Mucosa of descending colon (tissue), 3 donors: ENCODE measurements around the gene STX2. TPM values are rescaled to one million over a fixed set of nuclear protein-coding genes. Genes with fewer than 3 reads are reported as not detected.
"Not testable (repeated sequence)": the region's sequence is repeated elsewhere in the genome, so short reads cannot be mapped to it uniquely, and the experiment has no call there.

ENCODE experiments used
- ATAC-seq: fragments of 200-7000 bp; cut with Tn5 transposase; one replicate; pipeline ENCODE4 v1.9.1; 2020; ENCODE audit warnings: mild to moderate bottlenecking, moderate library complexity
- DNase-seq, 3 donors: peaks; one replicate each; pipeline ENCODE4 v3.0.0-alpha.2; 2020
- H3K36me3 ChIP-seq: fragments of 200-600 bp; one replicate; pipeline ENCODE4 v1.8.0; 2021; ENCODE audit warnings: low read depth, mild to moderate bottlenecking
- H3K4me1 ChIP-seq: fragments of 200-600 bp; one replicate; pipeline ENCODE4 v1.8.0; 2021; ENCODE audit warnings: low read depth, mild to moderate bottlenecking
- H3K4me3 ChIP-seq: fragments of 200-600 bp; one replicate; pipeline ENCODE4 v1.8.0; 2021; ENCODE audit warnings: mild to moderate bottlenecking
- H3K9me3 ChIP-seq: fragments of 200-600 bp; one replicate; pipeline ENCODE4 v1.8.0; 2021; ENCODE audit warnings: mild to moderate bottlenecking
- CTCF ChIP-seq: fragments of 200-600 bp; IDR thresholded peaks from one replicate; pipeline ENCODE4 v1.8.0; 2022; ENCODE audit warnings: antibody characterized with exemption, mild to moderate bottlenecking
- intact Hi-C, 2 donors: fragments of 100-400 bp; cut with DNase I in 1 of 2; cut with micrococcal nuclease in 1 of 2; formaldehyde crosslinking; loops; one replicate each; pipeline versions ENCODE4 v1.11.0 to v1.11.1; 2022; cut with DNase I, micrococcal nuclease
- total RNA-seq, 3 donors: library from RNA; stranded (reverse); fragmentation: NEBNext Ultra II Directional in 2 of 3; extraction: Animal tissue kit (Norgen Biotek cat#: 25700) in 2 of 3; gene quantifications; one replicate each; pipeline versions ENCODE4 v1.2.1 to v1.2.4, GENCODE V29; 2021 to 2023
- donor health status: DM: no; HTN: no; CAD: no; lungs with moderate emphysema.
- donor health status: DM: no; HTN: no; CAD: no.
- donor health status: DM: no; HTN: yes; CAD: no.

The STX2 gene
- total RNA-seq, 3 donors from 2014 or later: 1.6 to 34.2 (median 4.4) TPM

- TF ChIP-seq CTCF: no peak
- intact Hi-C loops: no loop called here
- Histone ChIP-seq H3K4me3 (no peak overlapping the region), H3K36me3 (no peaks in the 10 kb centered on the region), H3K4me1 (no peaks in the 10 kb centered on the region), H3K9me3 (no peaks in the 10 kb centered on the region)
- DNase-seq (no peak), ATAC-seq (no peak)
Observed at GRCh38 chr12:130752692-130753230, 86.3 kb downstream of the STX2 start.

- DNase-seq, H3K9me3 ChIP-seq, ATAC-seq, intact Hi-C loops, H3K4me1 ChIP-seq, H3K4me3 ChIP-seq, H3K36me3 ChIP-seq: not testable (repeated sequence)
Observed at GRCh38 chr12:130752037-130752436, 87.0 kb downstream of the STX2 start.

- Histone ChIP-seq H3K9me3 (no peaks in the 10 kb centered on the region), H3K36me3 (no peaks in the 10 kb centered on the region), H3K4me1 (no peaks in the 10 kb centered on the region), H3K4me3 (no peak overlapping the region)
- no peak for TF ChIP-seq CTCF
- DNase-seq: no peak
- no peak for ATAC-seq
- intact Hi-C loops: loop anchor here in 1 of 2 donors (10.0 kb wide), 1 partner anchor 704 kb away; no protein-coding TSS in a partner anchor
Observed at GRCh38 chr12:130748786-130749185, 90.3 kb downstream of the STX2 start.

GRCh38 chr12:130747867-130748740 is 90.9 kb downstream of the STX2 start:
- intact Hi-C loops: loop anchor here in 1 of 2 donors (10.0 kb wide), 1 partner anchor 703 kb away; no protein-coding TSS in a partner anchor
- Histone ChIP-seq H3K9me3 (no peaks in the 10 kb centered on the region), H3K36me3 (no peaks in the 10 kb centered on the region), H3K4me1 (no peaks in the 10 kb centered on the region), H3K4me3 (no peak overlapping the region)
- TF ChIP-seq CTCF: peak; percentile 58
- peak in 2 of 3 donors; percentile 82 to 93 for DNase-seq
- peak; percentile 87 for ATAC-seq

- no peak for TF ChIP-seq CTCF
- Histone ChIP-seq H3K9me3 (no peaks in the 10 kb centered on the region), H3K36me3 (no peaks in the 10 kb centered on the region), H3K4me3 (no peak overlapping the region), H3K4me1 (no peaks in the 10 kb centered on the region)
- ATAC-seq (no peak), DNase-seq (no peak)
- intact Hi-C loops: loop anchor here in 1 of 2 donors (10.0 kb wide), 1 partner anchor 702 kb away; no protein-coding TSS in a partner anchor
Observed at GRCh38 chr12:130746546-130746945, 92.5 kb downstream of the STX2 start.

GRCh38 chr12:130745921-130746320 is 93.1 kb downstream of the STX2 start:
- H3K9me3 ChIP-seq: no peaks in the 10 kb centered on the region
- intact Hi-C loops: loop anchor here in 1 of 2 donors (10.0 kb wide), 1 partner anchor 701 kb away; no protein-coding TSS in a partner anchor
- no peak for TF ChIP-seq CTCF
- H3K4me3 ChIP-seq: no peak overlapping the region
- no peaks in the 10 kb centered on the region for H3K4me1 ChIP-seq
- no peaks in the 10 kb centered on the region for H3K36me3 ChIP-seq
- no peak for ATAC-seq
- DNase-seq: no peak
